Measurements from ENCODE around the gene ADIRF.
"Not testable (repeated sequence)": the region's sequence is repeated elsewhere in the genome, so short reads cannot be mapped to it uniquely, and the experiment has no call there.

ADIRF gene

GRCh38 chr10:86960863-86961434 lies 7.3 kb upstream of the ADIRF start:
- no peak for DNase-seq (ENCODE audit: low read depth)

DNA sequence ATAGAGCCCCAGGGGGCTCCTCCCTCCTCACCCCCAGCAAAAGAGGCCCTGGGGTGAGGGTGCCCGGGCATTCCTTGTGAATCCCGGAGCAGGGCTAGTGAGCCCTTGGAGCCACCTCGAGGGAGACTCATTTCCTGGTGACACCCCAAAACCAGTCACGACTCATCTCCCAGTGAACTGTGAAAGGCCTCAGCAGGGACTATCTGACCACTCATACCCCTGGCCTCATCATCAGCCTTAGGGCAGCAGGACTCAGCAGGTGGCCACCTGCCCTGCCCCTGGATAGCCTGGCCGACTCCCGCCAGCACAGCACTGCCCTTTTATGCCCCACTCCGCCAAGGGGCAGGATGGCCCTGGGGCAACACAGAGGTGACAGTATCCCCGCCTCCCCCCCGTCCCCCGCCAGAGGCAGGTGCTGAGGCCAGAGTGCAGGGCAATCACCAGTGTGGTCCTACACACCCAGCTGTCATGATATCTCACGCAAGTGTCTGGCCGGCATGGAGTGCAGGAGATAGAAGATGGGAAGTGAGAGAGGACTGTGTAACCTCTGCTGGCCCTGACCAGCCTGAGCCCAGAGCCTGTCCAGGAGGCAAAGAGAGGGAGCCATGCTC lies 6.7 kb upstream of the ADIRF start:
- DNase-seq (ENCODE audit: low read depth) = no peak

GRCh38 chr10:86962136-86962980 lies 5.9 kb upstream of the ADIRF start:
- no peak for DNase-seq (ENCODE audit: low read depth)

GRCh38 chr10:86962981-86963310 lies 5.3 kb upstream of the ADIRF start:
- DNase-seq (ENCODE audit: low read depth) = no peak

DNA sequence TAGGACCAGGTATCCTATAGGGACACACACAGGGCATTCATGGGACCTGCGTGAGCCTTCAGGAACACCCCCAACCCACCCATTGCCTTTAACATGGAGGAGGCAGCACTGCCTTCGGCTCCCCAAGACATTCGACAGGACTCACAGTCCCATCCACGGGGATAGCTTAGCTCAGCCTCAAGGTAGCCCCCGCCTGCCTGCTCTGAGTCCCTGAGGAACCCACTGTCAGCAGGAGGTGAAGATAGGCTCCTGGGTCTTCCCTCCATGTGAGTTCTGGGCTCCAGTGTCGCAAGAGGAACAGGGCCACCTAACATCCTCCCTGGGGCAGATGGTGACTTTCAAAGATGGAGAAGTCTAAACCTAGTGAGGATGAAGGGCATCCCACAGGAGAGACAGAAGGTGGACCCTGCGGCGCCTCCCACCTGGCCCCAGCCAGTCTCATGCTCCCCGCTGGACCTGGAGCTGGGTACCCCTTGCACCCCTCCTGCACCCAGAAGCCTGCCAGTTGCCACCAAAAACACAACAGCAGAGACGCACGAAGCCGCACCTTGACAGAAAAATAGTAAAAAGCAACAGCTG lies 4.9 kb upstream of the ADIRF start:
- DNase-seq (ENCODE audit: low read depth) = no peak

DNA sequence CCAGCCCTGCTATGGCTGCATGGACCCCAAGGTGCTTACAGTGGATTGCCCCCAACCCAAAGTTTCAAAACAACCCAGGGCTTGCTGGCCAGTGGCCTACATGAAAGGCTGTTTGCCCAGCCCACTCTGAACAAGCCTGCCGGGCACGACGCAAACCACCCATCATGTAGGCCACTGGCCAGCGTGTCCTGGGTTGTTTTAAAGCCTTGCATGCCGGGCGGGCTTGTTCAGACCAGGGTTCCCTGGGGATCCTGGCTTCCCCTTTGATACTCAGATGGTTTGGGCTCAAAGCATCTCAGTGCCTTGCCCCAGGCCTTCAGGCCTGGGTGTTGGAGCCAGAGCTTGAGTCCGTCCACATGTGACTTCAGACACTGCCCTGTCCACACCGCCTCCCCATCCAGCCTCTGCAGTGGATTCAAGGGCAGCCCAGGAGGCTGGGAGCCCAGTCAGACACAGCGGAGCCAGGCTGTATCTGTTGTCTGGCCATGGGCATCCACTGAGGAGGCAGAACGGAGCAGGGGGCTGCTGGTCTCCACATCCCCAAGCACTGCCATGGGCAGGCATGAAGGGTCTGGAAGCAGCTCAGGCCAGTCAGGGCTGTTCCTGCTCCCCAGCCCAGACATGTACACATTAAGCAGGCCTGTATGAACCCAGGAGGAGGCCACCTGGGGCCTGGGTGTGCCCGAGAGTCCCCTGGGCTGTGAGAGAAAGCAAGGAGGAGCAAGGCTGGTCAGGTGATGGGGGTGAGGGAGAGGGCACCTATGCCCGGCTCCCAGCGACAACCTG lies 4.0 kb upstream of the ADIRF start:
- no peak for DNase-seq (ENCODE audit: low read depth)

DNA sequence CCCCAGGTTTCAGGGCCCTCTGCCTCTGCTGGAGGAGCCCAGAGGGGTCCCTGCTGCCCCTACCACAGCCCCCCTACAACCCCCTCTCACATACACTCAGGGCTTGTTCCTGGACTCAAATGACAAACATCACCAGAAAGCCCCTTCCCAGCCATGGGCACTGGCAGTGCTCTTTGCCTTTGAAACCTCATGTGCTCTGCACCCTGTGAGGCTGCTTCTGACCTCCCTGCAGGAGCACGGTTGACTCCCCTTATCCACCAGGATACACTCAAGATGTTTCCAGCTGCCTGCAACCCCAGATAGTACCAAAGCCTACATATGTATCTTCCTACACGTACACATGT lies 3.5 kb upstream of the ADIRF start:
- DNase-seq (ENCODE audit: low read depth) = no peak

DNA sequence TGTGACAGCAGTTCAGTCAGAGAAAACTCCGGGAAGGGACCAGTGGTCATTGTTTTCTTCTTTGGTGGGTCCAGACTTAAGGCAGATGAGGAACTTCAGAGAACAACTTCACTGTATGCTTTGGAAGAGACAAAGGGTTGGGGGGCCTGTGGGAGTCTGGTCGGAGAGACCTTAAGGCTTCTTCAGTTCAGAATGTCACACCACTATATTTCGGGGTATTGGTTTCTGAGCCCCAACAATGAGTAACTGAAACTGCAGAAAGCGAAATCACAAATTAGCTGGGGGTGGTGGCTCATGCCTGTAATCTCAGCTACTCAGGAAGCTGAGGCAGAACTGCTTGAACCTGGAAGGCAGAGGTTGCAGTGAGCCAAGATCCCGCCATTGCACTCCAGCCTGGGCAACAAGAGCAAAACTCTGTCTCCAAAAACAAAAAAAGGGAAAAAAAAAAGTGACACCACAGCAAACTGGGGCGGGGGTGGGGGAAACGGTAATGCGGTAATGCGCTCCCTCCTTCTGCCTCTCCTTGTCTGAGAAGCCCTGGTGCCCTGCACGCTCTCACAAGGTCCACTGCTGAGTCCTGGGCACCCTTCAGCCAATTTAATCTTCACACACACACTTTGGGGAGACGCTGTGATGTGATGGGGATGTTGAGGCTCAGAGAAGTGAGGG lies 2.2 kb upstream of the ADIRF start:
- no peak for DNase-seq (ENCODE audit: low read depth)

DNA sequence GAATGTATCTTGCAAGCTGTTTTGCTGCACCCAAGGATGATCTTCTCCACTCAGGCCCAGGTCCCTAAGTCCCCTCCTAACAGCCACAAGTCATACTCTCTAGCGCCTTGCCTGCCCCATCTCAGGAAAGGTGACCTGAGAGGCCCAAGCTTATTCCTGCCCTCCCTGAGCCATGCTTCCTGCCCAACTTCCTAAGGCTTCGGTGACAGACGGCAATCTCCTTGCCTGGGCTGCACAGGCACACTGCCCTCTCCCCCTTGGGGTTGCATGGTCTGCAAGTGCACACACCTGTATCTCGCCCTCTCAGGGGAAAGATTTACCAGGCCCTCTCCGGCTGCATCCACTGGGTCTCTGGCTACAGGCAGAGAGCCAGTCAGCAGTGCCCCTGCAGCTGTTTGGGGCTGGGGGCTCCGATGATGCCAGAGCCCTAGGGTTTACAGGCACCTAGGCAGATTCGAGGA lies 771 bp upstream of the ADIRF start:
- DNase-seq (ENCODE audit: low read depth) = no peak

- DNase-seq (ENCODE audit: low read depth) = no peak
Observed at GRCh38 chr10:86968994-86969355, 693 bp downstream of the ADIRF start.

DNA sequence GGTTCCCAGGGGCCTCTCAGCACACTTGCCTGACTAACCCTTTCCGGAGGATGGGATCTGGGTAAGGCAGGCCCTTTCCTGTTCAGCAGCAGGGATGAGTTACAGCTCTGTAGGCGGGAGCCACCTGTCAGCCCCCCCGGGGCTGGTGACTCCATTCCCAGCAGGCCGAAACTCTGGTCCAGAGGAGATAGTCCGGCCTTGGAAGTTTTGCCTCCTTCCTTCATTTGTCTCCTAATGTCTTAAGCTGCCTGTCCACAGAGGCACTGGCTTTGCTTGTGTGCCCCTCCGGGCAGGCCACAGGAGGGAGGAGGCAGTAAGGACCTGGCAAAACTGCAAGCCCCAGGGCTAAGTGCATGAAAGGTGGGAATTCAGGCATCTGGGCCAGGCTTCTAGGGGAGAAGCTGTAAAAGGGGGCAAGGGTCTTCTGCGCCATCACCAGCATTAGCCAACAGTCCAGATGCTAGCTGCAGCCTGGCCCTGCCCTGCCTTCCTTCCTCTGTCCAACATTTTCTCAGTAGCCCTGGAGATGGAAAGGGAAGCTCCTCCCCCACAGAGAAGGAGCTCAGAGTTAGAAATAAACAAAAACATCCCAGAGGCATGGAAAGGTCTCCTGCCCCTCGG lies 1.2 kb downstream of the ADIRF start:
- no peak for DNase-seq (ENCODE audit: low read depth)

DNA sequence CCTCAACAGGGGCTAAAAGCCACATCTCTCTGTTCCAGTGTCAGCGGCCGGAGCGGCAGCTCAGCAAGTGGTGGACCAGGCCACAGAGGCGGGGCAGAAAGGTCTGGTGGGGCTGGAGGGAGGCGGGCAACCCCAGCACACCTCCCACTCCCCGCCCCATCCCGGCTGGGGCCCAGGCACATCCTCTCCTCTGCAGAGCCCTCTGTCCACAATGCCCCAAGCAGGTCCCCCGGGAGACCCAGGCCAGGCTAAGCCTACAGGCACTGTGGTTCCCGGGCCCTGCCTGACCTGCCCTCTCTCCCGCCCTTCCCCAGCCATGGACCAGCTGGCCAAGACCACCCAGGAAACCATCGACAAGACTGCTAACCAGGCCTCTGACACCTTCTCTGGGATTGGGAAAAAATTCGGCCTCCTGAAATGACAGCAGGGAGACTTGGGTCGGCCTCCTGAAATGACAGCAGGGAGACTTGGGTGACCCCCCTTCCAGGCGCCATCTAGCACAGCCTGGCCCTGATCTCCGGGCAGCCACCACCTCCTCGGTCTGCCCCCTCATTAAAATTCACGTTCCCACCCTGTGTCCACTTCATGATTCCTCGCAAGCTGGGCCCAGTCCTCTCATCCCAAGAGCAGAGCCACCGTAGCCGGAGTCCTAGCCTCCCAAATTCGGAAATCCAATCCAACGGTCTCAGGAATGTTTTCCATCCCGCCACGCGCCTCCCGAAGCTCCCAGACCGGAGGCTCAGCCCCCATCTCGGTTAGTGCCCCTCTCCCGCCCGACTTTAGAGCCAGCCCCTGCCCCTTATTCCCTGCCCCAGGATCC lies 2.1 kb downstream of the ADIRF start:
- DNase-seq (ENCODE audit: low read depth) = no peak

DNA sequence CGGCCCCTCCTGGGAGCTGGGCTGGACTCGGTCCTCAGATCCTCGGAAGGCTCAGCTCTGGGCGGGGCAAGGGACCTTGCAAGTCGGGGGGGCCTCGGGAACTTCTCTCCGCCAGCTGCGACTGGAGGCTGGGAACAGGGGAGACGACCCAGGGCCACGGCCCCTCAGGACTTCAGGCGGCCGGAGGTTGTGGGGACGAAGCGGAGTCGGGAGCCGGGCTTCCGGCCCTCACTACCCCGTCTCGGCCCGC lies 2.6 kb downstream of the ADIRF start:
- no peak for DNase-seq (ENCODE audit: low read depth)

GRCh38 chr10:86971232-86971991 lies 3.1 kb downstream of the ADIRF start:
- peak; percentile 90 for DNase-seq (ENCODE audit: low read depth)

- DNase-seq (ENCODE audit: low read depth) = no peak
Observed at GRCh38 chr10:86972613-86973380, 4.5 kb downstream of the ADIRF start.

GRCh38 chr10:86974484-86974883 lies 6.2 kb downstream of the ADIRF start:
- DNase-seq (ENCODE audit: low read depth) = no peak

DNA sequence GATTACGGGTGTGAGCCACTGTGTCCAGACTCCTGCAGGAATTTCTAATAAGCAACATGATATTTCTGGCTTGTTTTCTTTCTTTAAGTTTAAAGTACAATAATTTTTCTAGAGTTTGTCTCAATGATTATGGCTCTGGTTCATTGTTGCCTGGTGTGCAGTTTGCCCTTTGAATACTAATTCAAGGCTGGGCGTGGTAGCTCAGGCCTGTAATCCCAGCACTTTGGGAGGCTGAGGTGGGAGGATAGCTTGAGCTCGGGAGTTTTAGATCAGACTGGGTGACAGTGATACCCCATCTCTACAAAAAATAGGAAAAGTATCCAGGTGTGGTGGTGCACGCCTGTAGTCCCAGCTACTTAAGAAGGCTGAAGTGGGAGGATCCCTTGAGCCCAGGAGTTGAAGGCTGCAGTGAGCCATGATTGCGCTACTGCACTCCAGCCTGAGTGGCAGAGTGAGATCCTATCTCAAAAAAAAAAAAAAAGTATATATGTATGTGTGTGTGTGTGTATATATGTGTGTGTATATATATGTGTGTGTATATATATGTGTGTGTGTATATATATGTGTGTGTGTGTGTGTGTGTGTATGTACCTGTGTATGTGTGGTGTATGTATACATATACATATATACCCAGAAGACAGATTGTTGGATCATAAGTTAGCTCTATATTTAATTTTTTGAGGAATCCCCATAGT lies 8.2 kb downstream of the ADIRF start:
- no peak for DNase-seq (ENCODE audit: low read depth)

GRCh38 chr10:86978457-86978856 lies 10.2 kb downstream of the ADIRF start:
- not testable (repeated sequence) for DNase-seq (ENCODE audit: low read depth)
